GM23338 (cell line): ENCODE measurements around the gene ANKRD44. TPM values are rescaled to one million over a fixed set of nuclear protein-coding genes. Genes with fewer than 3 reads are reported as not detected.

Experiments
- ATAC-seq: fragments of 200-7000 bp; cut with Tn5 transposase; 3 replicates; pipeline ENCODE4 v1.9.1; 2020
- DNase-seq: peaks from one replicate; pipeline ENCODE4 v3.0.0-alpha.2; 2015; ENCODE audit warnings: low spot score
- H2AFZ ChIP-seq: fragments of 200-600 bp; sonication (generic); 2 replicates; pipeline ENCODE4 v1.8.0; 2016; ENCODE audit warnings: antibody characterized with exemption, mild to moderate bottlenecking, moderate library complexity
- H3F3A ChIP-seq: fragments of 200-600 bp; sonication (generic); replicated peaks from 2 replicates; pipeline ENCODE4 v1.8.0; 2017; ENCODE audit warnings: antibody characterized with exemption, mixed run types, low read depth
- H3K27ac ChIP-seq: fragments of 200-600 bp; sonication (generic); 2 replicates; pipeline ENCODE4 v1.6.1; 2016; ENCODE audit warnings: low read depth
- H3K27me3 ChIP-seq: fragments of 200-600 bp; sonication (generic); 2 replicates; pipeline ENCODE4 v1.8.0; 2016; ENCODE audit warnings: mild to moderate bottlenecking, mixed run types, moderate library complexity; ENCODE audit not compliant: insufficient read depth
- H3K36me3 ChIP-seq: fragments of 200-600 bp; sonication (generic); 2 replicates; pipeline ENCODE4 v1.8.0; 2016; ENCODE audit warnings: mild to moderate bottlenecking; ENCODE audit not compliant: insufficient read depth
- H3K4me1 ChIP-seq: fragments of 200-600 bp; sonication (generic); 2 replicates; pipeline ENCODE4 v1.8.0; 2016; ENCODE audit warnings: mild to moderate bottlenecking, moderate library complexity; ENCODE audit not compliant: insufficient read depth
- H3K4me2 ChIP-seq: fragments of 200-600 bp; sonication (generic); 2 replicates; pipeline ENCODE4 v1.7.1; 2017; ENCODE audit warnings: mixed run types
- H3K4me3 ChIP-seq: fragments of 200-600 bp; sonication (generic); 2 replicates; pipeline ENCODE4 v1.6.1; 2016; ENCODE audit warnings: mixed run types
- H3K79me2 ChIP-seq: fragments of 200-600 bp; sonication (generic); replicated peaks from 2 replicates; pipeline ENCODE4 v1.8.0; 2017; ENCODE audit warnings: mild to moderate bottlenecking; ENCODE audit not compliant: insufficient read depth
- H3K9me2 ChIP-seq: fragments of 200-600 bp; sonication (generic); 2 replicates; pipeline ENCODE4 v1.8.0; 2017; ENCODE audit not compliant: insufficient read depth
- H4K20me1 ChIP-seq: fragments of 200-600 bp; sonication (generic); replicated peaks from 2 replicates; pipeline ENCODE4 v1.8.0; 2017; ENCODE audit warnings: mild to moderate bottlenecking; ENCODE audit not compliant: insufficient read depth
- H3K27ac Mint-ChIP-seq: 2 replicates; pipeline ENCODE4 v1.8.0; 2020; ENCODE audit warnings: inconsistent platforms, mild to moderate bottlenecking, moderate library complexity, mixed read lengths
- H3K27me3 Mint-ChIP-seq: 3 replicates; pipeline ENCODE4 v1.8.0; 2022; ENCODE audit warnings: low read depth, mild to moderate bottlenecking, moderate library complexity, mixed read lengths, inconsistent platforms; ENCODE audit not compliant: insufficient read depth, poor library complexity
- H3K36me3 Mint-ChIP-seq: 3 replicates; pipeline ENCODE4 v1.8.0; 2021; ENCODE audit warnings: low read depth, mild to moderate bottlenecking, inconsistent platforms, moderate library complexity, mixed read lengths
- H3K4me1 Mint-ChIP-seq: 3 replicates; pipeline ENCODE4 v1.8.0; 2020; ENCODE audit warnings: mild to moderate bottlenecking, inconsistent platforms, mixed read lengths
- H3K4me3 Mint-ChIP-seq: 3 replicates; pipeline ENCODE4 v1.8.0; 2021; ENCODE audit warnings: moderate library complexity, mild to moderate bottlenecking, inconsistent platforms, mixed read lengths
- H3K9me3 Mint-ChIP-seq: 3 replicates; pipeline ENCODE4 v1.8.0; 2020; ENCODE audit warnings: moderate library complexity, mild to moderate bottlenecking, inconsistent platforms, mixed read lengths
- CREB1 ChIP-seq: fragments of 250-450 bp; sonication (Bioruptor Pico); IDR thresholded peaks from 2 replicates; pipeline ENCODE4 v1.5.0; 2020; ENCODE audit warnings: low read depth, mild to moderate bottlenecking, moderate library complexity
- EZH2 ChIP-seq: fragments of 200-600 bp; sonication (generic); IDR thresholded peaks from one replicate; pipeline ENCODE4 v1.8.0; 2017; ENCODE audit warnings: antibody characterized with exemption, mild to moderate bottlenecking, low read depth; ENCODE audit not compliant: unreplicated experiment
- EZH2phosphoT487 ChIP-seq: fragments of 200-600 bp; sonication (generic); IDR thresholded peaks from one replicate; pipeline ENCODE4 v1.8.1; 2018; ENCODE audit warnings: antibody characterized with exemption; ENCODE audit not compliant: unreplicated experiment
- JUNB ChIP-seq: IDR thresholded peaks from one replicate; pipeline ENCODE4 v1.6.1; 2016; ENCODE audit warnings: antibody characterized with exemption; ENCODE audit not compliant: unreplicated experiment
- NANOG ChIP-seq: IDR thresholded peaks from 2 replicates; pipeline ENCODE4 v1.6.1; 2016; ENCODE audit warnings: antibody characterized with exemption, borderline replicate concordance
- POLR2AphosphoS5 ChIP-seq: IDR thresholded peaks from 2 replicates; pipeline ENCODE4 v1.6.1; 2016; ENCODE audit warnings: antibody characterized with exemption, low read depth
- REST ChIP-seq: IDR thresholded peaks from one replicate; pipeline ENCODE4 v1.6.1; 2018; ENCODE audit warnings: antibody characterized with exemption; ENCODE audit not compliant: unreplicated experiment
- ZNF114 ChIP-seq: fragments of 250-450 bp; sonication (Bioruptor Pico); IDR thresholded peaks from 2 replicates; pipeline ENCODE4 v1.5.0; 2020; ENCODE audit warnings: mild to moderate bottlenecking, moderate library complexity
- ZNF331 ChIP-seq: fragments of 250-450 bp; sonication (Bioruptor Pico); IDR thresholded peaks from 2 replicates; pipeline ENCODE4 v1.5.0; 2020; ENCODE audit warnings: low read depth, mild to moderate bottlenecking, moderate library complexity
- polyA plus RNA-seq: library from polyadenylated mRNA; unstranded; fragments of >200 nt; fragmentation: Nextera tagmentation; extraction: Ambion mirVana; gene quantifications from 2 replicates; pipeline ENCODE4 v1.2.1, GENCODE V29; 2016
- total RNA-seq: library from RNA; depleted of rRNA; stranded (reverse); fragments of >200 nt; shearing (Covaris generic); gene quantifications from 2 replicates; pipeline ENCODE4 v1.2.3, GENCODE V29; 2014
- TF ChIP-seq, protein P1 (sequence below): fragments of 250-450 bp; sonication (Bioruptor Pico); IDR thresholded peaks from 2 replicates; pipeline ENCODE4 v1.5.0; 2020; ENCODE audit warnings: mild to moderate bottlenecking, moderate library complexity

The ANKRD44 gene
- total and polyA plus RNA-seq, 2 experiments from 2014 or later: 0.44 to 0.56 TPM

GRCh38 chr2:197204519-197205250 is 105.9 kb downstream of the ANKRD44 start:
- Histone ChIP-seq H2AFZ (no peak overlapping the region), H3K4me3 (no peak overlapping the region), H3K79me2 (no peaks in the 10 kb centered on the region), H3F3A (no peaks in the 10 kb centered on the region), H3K4me2 (no peak overlapping the region), H3K27me3 (no peaks in the 10 kb centered on the region), H3K4me1 (no peaks in the 10 kb centered on the region), H3K9me2 (no peaks in the 10 kb centered on the region), H4K20me1 (no peaks in the 10 kb centered on the region), H3K36me3 (no peaks in the 10 kb centered on the region), H3K27ac (no peak overlapping the region)
- H3K9me3 Mint-ChIP-seq: no peaks in the 10 kb centered on the region
- no peaks in the 10 kb centered on the region for H3K4me1 Mint-ChIP-seq
- peaks cover 2% of the 10 kb centered on the region for H3K27me3 Mint-ChIP-seq
- DNase-seq (no peak), ATAC-seq (no peak)
- H3K4me3 Mint-ChIP-seq: no peak overlapping the region
- H3K27ac Mint-ChIP-seq: no peak overlapping the region
- no peaks in the 10 kb centered on the region for H3K36me3 Mint-ChIP-seq
- TF ChIP-seq NANOG (no peak), EZH2 (no peak), CREB1 (CRISPR knock-in tag) (no peak), ZNF331 (no peak), JUNB (no peak), REST (no peak), EZH2phosphoT487 (no peak), ZNF114 (CRISPR knock-in tag) (no peak), POLR2AphosphoS5 (no peak)
- TF ChIP-seq, protein P1, sequence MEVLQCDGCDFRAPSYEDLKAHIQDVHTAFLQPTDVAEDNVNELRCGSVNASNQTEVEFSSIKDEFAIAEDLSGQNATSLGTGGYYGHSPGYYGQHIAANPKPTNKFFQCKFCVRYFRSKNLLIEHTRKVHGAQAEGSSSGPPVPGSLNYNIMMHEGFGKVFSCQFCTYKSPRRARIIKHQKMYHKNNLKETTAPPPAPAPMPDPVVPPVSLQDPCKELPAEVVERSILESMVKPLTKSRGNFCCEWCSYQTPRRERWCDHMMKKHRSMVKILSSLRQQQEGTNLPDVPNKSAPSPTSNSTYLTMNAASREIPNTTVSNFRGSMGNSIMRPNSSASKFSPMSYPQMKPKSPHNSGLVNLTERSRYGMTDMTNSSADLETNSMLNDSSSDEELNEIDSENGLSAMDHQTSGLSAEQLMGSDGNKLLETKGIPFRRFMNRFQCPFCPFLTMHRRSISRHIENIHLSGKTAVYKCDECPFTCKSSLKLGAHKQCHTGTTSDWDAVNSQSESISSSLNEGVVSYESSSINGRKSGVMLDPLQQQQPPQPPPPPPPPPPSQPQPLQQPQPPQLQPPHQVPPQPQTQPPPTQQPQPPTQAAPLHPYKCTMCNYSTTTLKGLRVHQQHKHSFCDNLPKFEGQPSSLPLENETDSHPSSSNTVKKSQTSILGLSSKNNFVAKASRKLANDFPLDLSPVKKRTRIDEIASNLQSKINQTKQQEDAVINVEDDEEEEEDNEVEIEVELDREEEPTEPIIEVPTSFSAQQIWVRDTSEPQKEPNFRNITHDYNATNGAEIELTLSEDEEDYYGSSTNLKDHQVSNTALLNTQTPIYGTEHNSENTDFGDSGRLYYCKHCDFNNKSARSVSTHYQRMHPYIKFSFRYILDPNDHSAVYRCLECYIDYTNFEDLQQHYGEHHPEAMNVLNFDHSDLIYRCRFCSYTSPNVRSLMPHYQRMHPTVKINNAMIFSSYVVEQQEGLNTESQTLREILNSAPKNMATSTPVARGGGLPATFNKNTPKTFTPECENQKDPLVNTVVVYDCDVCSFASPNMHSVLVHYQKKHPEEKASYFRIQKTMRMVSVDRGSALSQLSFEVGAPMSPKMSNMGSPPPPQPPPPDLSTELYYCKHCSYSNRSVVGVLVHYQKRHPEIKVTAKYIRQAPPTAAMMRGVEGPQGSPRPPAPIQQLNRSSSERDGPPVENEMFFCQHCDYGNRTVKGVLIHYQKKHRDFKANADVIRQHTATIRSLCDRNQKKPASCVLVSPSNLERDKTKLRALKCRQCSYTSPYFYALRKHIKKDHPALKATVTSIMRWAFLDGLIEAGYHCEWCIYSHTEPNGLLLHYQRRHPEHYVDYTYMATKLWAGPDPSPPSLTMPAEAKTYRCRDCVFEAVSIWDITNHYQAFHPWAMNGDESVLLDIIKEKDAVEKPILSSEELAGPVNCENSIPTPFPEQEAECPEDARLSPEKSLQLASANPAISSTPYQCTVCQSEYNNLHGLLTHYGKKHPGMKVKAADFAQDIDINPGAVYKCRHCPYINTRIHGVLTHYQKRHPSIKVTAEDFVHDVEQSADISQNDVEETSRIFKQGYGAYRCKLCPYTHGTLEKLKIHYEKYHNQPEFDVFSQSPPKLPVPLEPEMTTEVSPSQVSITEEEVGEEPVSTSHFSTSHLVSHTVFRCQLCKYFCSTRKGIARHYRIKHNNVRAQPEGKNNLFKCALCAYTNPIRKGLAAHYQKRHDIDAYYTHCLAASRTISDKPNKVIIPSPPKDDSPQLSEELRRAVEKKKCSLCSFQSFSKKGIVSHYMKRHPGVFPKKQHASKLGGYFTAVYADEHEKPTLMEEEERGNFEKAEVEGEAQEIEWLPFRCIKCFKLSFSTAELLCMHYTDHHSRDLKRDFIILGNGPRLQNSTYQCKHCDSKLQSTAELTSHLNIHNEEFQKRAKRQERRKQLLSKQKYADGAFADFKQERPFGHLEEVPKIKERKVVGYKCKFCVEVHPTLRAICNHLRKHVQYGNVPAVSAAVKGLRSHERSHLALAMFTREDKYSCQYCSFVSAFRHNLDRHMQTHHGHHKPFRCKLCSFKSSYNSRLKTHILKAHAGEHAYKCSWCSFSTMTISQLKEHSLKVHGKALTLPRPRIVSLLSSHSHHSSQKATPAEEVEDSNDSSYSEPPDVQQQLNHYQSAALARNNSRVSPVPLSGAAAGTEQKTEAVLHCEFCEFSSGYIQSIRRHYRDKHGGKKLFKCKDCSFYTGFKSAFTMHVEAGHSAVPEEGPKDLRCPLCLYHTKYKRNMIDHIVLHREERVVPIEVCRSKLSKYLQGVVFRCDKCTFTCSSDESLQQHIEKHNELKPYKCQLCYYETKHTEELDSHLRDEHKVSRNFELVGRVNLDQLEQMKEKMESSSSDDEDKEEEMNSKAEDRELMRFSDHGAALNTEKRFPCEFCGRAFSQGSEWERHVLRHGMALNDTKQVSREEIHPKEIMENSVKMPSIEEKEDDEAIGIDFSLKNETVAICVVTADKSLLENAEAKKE: no peak
